Esophagus muscularis mucosa (tissue), 4 donors: ENCODE results near the gene CBLC.

Experiments used
- CTCF ChIP-seq, 3 experiments: fragments of 200-600 bp in 2 of 3; fragments of 450-650 bp in 1 of 3; sonication (generic) in 2 of 3; IDR thresholded peaks; one replicate each; pipeline ENCODE4 v1.5.1; 2017 to 2019; ENCODE audit warnings: antibody characterized with exemption in 3 of 3, mild to moderate bottlenecking in 2 of 3, moderate library complexity in 1 of 3
- EP300 ChIP-seq: sonication (generic); formaldehyde crosslinking; IDR thresholded peaks from one replicate; pipeline ENCODE4 v1.6.1; 2017; ENCODE audit warnings: antibody characterized with exemption
- POLR2A ChIP-seq: fragments of 450-650 bp; IDR thresholded peaks from one replicate; pipeline ENCODE4 v1.6.1; 2017; ENCODE audit warnings: antibody characterized with exemption, moderate library complexity, mild to moderate bottlenecking, low read depth
- POLR2AphosphoS5 ChIP-seq, 2 donors: sonication (generic); formaldehyde crosslinking; IDR thresholded peaks; one replicate each; pipeline ENCODE4 v1.6.1; 2017; ENCODE audit warnings: antibody characterized with exemption in 2 of 2

- TF ChIP-seq CTCF (IDR thresholded peaks at IDR 0.05): no peak
- TF ChIP-seq POLR2AphosphoS5 (IDR thresholded peaks at IDR 0.05): no peak
- TF ChIP-seq POLR2A: no peak
- TF ChIP-seq EP300: no peak
These were observed 27.7 kb upstream of the CBLC start for GRCh38 chr19:44749994-44750393.
